Measurements from ENCODE around the gene STX1A.

The STX1A gene

GRCh38 chr7:73706126-73707044 lies 13.1 kb downstream of the STX1A start:
- FAIRE-seq, result no peak

- no peak for FAIRE-seq
These were observed 13.9 kb downstream of the STX1A start for GRCh38 chr7:73705551-73705920.

DNA sequence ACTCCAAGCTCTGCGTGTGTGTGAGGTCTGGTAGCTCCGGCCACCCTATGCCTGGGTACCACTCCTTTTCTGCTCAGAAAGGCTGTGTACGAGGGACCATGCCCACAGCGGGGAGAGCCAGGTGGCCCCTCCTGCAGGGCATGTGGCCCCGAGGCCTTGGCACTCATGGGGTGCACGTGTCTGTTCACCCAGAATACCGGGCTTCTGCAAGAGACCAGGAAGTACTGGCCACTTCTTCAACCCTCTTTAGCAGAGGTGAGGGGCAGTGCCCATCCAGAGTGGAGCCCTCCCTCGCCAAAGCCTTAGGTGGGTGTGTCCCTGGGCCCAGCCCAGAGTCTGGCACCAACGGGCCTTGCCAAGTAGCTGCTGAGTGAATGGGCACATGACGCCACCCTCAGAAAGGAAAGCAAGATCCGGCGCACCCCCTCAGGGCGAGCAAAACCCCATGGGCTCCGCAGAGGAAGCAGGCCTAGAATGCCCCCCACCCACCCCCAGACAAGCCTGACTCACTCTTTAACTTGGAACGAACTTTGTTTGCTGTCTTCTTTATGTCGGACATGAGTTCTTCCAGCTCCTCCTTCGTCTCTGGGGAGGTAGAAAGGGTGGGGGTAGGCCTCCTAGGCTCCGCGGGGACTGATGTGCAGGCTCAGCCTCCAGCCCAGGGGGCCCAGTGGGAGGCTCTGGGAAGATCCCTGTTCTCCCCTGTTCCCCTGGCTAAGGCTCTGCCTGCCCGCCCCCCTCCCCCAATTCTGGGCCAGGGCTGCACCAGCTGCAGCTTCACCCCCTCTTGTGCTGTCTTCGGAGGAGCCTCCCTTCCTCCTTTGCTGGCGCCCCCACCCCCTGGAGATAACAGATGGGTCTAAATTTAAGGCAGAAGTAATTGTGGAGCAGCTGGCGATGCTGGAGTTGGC lies 14.6 kb downstream of the STX1A start:
- FAIRE-seq, result no peak

DNA sequence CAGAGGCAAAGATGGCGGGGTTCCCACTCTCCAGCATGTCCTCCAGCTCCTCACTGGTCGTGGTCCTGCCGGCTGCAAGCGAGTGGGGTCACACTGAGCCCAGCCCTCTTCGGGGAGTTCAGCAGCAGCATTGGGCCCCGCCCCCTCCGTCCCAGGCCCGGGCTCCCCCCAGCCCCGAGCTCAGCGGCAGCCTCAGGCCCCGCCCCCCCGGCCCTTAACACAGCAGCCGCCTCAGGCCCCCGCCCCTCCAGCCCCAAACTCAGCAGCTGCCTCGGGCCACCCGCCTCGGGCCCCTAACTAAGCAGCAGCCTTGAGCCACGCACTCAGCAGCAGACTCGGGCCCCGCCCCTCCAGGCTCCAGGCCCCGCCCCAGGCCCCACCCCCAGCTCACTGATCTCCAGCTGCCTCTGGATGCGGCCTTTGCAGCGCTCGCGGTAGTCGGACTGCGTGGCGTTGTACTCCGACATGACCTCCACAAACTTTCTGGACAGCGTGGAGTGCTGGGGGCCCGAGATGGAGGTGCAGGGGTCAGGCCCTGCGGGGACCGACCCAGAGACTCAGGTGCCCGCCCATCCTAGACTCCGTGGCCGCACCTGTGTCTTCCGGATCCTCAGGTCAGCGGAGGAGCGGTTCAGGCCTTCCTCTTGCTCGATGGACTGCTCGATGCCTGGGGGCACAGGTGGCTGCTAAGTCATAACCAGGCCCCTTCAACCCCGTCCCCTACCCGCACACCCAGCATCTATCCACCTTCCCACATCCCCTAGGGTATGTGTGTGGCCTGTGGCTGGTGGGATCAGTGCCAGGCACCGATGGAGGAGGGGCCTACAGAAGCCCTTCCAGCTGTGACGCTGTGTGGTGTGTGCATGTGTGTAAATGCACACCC lies 15.5 kb downstream of the STX1A start:
- FAIRE-seq, result no peak

GRCh38 chr7:73703225-73703624 lies 16.2 kb downstream of the STX1A start:
- FAIRE-seq, result no peak

DNA sequence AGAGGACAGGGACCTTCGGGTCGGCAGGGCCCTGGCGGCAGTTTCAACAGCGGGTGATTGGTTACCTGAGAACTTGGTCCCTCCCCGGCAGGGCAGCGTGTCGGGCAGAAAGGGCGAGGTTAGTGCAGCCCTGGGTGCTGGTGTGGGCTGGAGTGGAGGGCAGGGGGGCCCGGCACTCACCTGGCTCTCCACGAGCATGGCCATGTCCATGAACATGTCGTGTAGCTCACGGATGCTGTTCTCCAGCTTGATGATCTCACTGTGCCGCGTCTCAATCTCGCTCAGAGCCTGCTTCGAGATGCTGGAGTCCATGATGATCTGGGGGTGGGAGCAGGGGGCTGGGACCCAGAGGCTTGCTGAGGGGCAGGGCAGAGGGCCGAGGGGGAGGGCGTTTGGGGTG lies 16.8 kb downstream of the STX1A start:
- no peak for FAIRE-seq

DNA sequence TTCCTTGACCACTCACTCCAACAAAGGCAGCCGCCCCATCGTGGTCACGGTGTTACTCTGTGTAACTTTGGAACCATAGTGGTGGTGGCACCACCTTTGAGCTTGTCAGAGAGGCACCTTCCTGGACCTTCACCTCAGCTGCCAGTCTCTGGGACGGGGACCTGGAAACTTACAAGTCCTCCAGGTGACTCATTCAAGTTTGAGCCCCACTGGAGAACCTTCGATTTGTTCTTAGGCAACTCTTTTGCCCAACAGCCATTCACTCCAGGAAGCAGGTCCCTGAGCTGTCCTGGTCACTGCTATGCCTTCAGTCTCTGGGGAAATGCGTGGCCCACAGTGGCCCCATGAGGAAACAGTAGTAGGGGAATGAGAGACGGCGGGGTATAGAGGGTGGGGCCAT lies 17.2 kb downstream of the STX1A start:
- FAIRE-seq, result no peak

GRCh38 chr7:73701357-73701995 lies 18.0 kb downstream of the STX1A start:
- no peak for FAIRE-seq

- FAIRE-seq, result no peak
These were observed 18.8 kb downstream of the STX1A start for GRCh38 chr7:73700581-73701134.

DNA sequence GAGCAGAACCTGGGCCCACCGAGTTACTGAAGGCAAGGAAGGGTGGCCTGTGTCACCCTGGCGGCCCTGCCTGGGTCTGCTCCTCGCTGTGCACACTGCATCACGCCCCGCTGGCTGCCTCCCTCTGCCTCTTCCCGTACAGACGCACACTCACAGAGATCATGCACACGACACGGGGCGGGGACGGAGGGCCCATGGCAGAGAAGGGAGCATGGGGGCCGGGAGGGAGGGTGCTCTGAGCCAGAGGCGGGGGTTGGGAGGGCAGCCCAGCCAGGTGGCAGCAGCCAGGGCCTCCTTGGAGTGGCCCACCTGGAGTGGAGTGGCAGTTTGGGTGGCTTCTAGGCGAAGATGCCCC lies 19.4 kb downstream of the STX1A start:
- FAIRE-seq, result no peak

DNA sequence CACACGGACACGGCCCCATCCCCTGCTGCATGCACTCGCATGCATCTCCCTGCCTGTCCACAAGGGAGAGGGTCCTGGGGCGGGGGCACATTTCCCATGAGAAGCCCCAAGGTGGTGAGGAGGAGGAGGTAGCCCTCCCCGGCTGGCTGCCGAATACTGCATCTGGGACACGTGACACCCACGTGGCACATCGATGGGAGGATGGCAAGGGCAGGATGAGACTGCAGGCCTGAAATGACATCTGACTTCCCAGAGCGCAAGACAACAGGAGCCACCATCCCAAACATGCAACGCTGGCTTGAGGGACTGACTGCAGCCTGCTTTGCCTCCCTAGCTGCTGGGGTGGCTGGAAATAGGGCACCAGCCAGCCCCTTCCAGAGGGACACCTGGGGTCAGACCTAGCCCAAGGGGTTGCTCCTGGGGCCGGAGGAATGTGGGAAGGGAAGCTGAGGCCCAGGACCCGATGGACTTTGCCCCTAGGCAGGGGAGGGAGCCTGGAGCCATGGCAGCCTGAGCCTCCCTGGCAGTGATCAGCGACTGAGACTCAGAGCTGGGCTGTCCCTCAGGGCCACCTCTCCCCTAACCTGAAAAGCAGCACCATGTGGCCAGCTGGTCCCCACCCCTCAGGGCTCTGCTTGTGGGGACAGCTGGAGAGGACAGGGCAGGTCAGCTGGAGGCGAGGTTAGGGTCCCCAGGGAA lies 19.9 kb downstream of the STX1A start:
- FAIRE-seq, result no peak

DNA sequence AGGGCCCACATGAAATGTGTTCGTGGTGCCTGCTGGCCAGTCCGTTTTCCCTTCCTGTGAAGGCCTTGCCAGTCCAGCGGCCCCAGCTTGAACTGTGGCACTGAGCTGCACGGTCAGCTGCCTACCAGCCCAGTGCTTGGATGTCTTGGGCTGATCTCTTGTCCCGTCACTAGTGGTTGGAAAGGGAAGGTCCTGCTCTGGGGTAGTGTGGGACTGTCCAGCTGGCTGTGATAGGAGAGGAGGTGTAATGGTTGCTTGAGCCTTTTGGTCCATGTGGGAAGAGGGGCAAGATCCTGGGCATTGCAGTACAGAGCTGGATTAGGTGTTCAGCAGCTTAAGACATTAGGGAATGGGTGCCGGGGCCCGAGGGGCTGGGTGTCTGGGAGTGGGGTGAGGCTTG lies 21.1 kb downstream of the STX1A start:
- FAIRE-seq, result no peak

DNA sequence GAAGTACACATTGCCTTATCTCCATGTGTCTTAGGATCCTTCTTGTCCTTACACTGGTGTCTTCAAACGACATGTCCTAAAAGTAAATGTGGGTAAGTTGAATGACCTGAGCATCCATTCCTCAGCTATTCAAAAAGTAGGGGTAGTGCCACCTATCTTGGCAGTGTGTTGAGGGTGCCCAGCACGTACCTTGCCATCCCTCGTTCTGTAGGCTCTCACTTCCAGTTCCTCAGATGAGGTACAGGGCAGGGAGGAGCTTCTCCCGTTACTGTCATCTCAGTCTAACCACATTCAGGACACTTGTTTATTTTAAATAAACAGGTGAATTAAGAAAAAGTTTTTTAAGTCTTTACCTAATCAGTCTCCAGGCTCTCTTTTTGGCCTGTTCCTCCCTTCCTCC lies 23.1 kb downstream of the STX1A start:
- no peak for FAIRE-seq

GRCh38 chr7:73690646-73691045 lies 28.8 kb downstream of the STX1A start:
- FAIRE-seq, result no peak

DNA sequence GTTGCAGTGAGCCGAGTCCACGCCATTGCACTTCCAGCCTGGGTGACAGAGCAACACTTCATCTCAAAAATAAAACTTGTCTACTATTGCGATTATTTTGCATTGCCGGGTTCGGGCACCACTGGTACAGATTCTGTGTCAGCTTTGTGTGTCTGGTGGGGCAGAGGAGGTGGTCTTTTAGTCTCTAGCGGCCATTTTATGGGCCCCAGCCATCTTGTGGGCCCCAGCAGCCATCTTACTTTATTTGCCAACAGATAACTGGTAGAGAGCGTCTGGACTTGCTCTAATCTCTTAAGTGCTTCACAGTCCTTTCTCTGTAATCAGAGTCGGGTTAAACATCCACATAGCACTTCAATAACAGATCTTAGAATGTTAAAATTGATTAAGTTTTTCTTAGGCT lies 31.2 kb downstream of the STX1A start:
- FAIRE-seq, result no peak

- no peak for FAIRE-seq
These were observed 34.2 kb downstream of the STX1A start for GRCh38 chr7:73685311-73685710.

DNA sequence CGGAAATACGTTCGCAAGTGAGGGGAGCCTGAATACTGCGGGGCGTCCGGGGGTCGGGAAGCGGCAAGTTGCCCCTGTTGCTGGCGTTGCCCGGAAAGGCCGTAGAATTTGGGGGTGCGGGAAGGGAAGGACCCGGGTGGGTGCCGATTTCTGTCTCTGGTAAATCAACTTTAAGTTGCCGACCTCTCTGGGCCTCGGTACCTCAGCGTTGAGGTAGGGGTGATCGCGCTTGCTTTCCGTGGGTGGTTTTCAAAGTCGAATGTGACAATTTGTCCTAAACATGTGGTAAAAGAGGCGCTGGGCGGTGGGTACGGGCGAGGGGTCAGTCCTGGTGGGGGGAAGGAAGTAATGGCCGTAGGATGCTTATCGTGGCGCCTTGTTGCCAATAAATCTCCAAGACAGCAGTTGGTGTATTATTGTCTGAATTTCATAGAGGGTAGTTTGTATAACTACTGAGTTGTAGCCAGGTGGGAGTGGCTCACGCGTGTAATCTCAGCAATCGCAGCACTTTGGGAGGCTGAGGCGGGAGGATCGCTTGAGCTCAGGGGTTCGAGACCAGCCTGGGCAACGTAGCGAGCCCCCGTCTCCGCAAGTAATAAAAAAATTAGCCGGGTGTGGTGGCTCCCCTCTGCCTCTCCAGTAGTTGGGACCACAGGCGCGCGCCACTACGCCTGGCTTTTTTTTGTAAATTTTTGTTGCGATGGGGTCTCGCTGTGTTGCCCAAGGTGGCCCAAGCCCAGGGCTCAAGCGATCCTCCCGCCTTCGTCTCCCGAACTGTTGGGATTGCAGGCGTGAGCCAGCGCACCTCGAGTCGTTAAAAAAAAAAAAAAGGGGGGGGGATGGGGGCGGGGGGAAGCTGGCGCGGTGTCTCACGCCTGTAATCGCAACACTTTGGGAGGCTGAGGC lies 35.4 kb downstream of the STX1A start:
- FAIRE-seq, result no peak

DNA sequence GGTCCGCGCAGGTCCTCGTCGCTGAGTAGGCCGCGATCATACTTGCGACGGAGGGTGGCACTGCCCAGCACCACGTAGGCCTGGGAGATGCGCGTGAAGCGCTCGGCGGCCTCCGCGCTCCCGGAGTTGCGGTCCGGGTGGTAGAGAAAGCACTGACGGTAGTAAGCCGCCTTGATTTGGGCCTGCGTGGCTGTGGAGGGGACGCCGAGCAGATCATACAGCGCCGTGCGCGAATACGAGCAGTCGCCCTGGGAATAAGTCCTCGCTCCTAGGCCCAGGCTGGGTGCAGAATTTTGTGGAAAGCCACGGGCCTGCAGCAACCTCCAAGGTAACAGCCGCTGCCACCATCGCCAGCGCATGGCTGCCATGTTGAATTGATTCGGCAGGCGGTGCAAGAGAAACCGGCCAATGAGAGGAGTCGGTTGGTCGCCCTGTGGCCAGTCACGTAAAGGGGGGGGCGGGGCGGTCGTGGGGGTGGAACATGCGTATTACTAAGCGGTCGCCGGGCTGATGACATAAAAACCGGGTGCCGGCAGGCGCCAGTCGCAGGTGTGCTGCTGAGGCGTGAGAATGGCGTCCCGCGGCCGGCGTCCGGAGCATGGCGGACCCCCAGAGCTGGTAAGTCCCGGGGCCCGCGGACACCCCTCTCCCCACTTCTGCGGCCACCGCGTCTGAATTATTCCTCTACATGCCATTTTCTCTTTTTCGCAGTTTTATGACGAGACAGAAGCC lies 36.2 kb downstream of the STX1A start, which contains the start of the genes BUD23 and DNAJC30:
Gene BUD23, plus strand, starts transcription at position 542 of the 732 bp plus-strand sequence. Its CDS starts 29 bp downstream, at position 571.
Gene DNAJC30, minus strand, starts transcription at position 398 of the 732 bp plus-strand sequence. Its CDS starts 30 bp downstream, at position 368.
- no peak for FAIRE-seq

GRCh38 chr7:73682745-73683055 lies 36.8 kb downstream of the STX1A start:
- no peak for FAIRE-seq

- FAIRE-seq, result no peak
These were observed 38.4 kb downstream of the STX1A start for GRCh38 chr7:73681031-73681430.

Measured in A204.1 (cell line).